Measurements from ENCODE around the gene MAFG.
"Not testable (repeated sequence)": the region's sequence is repeated elsewhere in the genome, so short reads cannot be mapped to it uniquely, and the experiment has no call there.

MAFG gene

DNA sequence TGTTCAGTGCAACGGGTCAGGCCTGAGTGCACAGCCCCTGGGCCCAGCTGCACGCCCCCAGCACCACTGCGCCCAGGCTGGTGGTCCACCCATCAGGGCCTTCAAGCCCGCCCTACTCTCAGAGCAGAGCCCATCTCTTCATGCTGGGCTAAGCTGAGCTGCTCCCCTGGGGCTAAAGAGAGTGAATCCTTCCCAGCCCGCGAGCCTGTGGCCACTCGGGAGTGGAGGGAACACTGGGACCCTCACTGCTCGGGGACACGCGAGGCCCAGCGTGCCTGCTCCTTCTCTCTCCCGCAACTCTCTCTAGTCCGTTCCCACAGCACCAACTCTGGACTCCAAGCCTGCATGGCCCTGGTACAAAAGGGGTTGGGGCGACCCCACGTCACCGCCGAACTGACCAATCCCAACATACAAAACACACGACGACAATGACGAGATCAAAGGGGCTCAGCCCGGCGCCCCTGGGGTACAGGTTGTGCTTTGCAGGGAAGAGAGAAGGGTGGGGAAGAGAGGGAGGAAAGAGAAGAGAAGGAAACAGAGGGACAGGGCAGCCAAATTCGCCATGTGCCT lies 5.5 kb downstream of the MAFG start:
- DNase-seq: no peak

GRCh38 chr17:81921537-81921862 lies 6.0 kb downstream of the MAFG start:
- DNase-seq: no peak

DNA sequence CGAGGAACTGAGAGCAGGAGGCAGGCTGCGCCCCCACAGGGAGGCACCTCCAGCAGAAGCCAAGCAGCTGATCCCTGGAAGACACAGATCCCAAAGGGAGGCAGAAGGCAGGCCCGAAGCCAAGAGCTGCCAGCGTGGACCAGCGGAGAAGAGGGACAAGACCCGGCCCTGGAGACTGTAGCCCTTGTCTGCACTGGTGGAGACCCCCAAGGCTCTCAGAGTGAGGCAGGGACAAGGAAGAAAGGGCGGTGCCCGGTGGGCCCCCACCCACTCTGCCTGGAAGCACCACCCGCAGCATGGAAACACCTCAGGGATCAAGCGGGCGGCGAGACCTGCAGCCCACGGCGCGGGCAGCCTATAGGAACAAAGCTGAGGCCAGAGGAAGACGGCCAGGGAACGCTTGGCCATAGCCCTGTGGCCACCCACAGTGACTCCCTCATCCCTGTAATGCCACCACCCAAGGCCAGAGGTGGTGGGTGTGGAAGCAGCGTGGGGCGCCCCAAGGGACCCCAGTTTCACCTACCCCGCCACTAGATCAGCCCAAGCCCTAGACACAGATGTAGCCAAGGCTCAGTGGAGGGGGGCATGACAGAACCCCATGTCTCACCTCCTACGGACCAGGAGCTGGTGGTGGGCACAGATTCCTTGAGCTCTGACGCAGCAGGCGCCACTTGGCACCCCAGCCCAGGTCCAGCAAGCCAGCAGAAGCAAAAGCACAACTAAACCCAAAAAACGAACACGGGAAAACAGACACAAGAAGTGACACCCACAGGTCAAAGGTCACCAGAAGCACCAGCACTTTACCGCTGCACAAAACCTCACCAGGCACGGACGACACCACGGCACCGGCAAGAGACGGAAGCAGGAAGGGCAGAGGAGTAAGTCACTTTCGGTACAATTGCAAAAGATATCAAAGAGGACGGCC lies 6.7 kb downstream of the MAFG start:
- DNase-seq: no peak

DNA sequence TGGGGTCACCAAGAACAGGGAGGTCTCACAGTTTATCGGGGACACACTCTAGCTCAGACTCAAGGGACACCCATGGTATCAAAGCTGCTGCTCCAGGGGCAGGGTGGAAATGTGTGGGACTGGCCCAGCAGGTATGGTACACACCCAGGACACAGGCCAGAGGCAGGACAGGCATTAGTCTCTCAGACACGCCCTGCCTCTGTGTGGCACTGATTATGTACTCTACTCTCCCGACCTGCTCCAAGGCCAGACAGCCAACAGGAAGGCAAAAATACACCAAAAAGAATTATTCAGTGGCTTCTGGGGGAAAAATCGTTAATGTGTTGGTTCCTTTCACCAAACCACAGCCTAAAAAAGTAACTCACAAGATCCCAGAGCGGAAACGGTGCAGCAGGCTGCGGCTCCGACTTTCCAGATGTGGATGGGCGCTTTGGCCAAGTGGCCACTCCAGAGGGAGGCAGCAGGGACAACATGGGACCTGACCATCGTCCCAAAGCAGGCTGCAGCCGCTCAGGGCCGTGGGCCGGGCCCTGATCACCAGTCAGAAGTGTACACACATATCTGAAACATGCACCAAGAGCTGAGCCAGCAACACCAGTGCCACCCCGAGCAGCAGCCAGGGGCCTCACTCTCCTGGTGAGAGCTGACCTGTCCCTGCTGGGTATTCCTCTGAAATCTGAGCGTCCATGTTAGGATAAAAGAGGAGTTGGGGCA lies 8.5 kb downstream of the MAFG start:
- DNase-seq: no peak

GRCh38 chr17:81918333-81918669 lies 9.2 kb downstream of the MAFG start:
- not testable (repeated sequence) for DNase-seq

- DNase-seq: peak; percentile 93
These were observed 9.8 kb downstream of the MAFG start, which contains the start of gene SIRT7 for GRCh38 chr17:81917565-81918332. TSS of gene SIRT7 (minus strand) at chr17:81918176. CDS start at chr17:81918131, 45 bp downstream.

DNA sequence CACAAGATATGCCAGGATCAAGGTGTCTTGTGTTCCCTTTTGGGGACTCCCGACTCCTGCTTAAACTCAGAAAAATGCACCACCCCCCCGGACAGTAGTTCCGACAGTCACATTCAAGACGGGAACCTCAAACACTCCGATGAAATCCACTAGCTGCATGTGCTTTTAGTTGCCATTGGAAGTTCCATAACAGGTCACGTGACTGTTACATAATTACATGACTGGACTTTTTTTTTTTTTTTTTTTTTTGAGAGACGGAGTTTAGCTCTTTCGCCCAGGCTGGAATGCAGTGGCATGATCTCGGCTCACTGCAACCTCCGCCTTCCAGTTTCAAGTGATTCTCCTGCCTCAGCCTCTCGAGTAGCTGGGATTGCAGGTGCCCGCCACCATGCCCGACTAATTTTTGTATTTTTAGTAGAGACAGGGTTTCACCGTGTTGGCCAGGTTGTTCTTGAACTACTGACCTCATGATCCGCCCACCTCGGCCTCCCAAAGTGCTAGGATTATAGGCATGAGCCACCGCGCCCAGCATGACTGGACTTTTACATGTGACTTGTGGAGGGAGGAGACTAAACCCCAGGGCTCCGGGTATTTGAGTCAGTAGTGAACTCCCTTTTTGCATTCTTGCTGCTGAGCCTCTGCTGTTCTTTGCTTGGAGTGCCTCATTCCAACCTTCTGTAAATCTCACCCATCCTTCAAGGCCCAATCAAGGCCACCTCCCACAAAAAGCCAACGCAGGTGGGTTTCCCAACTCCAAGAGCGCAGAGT lies 11.1 kb downstream of the MAFG start:
- no peak for DNase-seq

DNA sequence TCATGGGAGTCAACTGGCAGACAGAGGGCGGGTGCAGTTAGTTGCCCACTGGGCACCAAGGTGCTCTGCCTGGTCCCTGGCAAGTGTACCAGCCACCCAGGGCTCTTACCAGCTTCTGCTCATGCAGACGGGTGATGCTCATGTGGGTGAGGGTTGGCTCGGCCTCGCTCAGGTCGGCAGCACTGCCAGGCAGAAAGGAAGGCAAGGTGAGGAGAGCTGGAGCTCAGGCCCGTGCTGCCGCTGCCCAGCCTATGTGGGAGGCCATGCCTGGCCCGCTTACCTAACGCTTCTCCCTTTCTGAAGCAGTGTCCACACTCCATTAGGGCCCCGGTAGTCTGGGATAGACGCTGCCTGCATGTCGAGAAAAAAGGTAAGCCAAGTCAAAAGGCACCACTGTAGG lies 12.2 kb downstream of the MAFG start:
- DNase-seq: no peak

DNA sequence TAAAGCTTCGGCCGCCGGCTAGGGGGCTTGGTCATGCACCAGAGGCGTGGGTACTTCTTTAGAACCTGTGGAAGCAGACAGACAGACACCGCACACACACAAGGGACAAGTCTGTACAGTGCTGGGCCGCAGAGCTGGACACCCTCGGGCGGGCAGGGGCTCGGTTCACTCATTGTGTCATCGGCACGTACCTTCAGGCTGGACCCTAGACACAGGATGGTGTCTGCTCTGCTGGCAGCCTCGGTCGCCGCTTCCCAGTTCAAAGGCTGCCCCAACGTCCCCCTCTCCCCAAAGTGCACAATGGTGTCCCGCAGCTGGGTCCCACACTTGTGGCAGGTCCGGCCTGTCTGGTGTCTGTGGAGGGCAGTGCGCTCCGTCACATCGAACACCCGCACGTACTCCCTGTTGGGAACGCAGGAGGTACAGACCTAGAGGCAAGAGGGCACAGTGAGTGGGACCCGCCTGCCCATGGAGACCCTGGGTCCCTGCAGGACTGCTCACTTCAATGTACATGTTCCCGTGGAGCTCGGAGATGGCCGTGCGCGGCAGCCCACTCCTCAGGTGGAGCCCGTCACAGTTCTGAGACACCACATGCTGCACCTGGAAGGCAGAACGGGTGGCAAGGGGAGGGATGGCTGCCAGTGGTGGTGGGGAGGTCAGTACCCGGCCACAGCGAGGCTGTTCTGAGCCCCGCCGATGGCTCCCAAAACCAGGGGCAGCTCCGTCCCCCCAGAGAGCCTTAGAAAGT lies 13.3 kb downstream of the MAFG start:
- DNase-seq: no peak

DNA sequence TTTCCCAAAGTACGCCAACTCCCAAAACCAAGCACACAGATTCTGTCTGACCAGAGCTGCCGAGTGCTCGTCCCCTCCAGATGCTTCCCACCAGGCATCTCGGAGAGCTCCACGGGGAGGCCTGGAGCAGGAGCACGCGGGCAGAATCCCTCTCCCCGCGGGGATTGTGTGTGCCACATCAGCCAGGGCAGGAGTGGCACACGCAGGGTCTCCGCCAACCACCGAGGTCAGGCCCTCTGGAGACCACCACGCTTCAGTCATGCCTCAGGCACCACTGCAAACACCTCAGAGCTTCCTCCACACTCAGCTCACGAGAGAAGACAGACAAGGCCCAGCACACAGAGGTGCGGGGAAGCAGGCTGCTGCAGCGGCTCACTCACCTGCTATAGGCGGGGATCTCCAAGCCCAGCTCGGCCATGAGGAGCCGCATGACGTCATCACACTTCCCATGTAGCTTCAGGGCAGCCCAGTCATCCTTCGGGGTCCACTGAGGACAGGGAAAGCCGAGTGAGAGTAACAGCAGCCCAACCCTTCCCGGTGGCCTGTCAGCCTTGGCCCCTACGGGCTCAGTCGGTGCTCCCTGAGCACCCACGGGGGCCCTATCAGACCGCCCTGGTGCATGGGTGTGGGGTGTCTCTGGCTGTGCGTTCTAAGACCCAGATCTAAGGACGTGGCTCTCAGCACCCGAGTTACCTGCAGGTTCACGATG lies 14.0 kb downstream of the MAFG start:
- no peak for DNase-seq

DNA sequence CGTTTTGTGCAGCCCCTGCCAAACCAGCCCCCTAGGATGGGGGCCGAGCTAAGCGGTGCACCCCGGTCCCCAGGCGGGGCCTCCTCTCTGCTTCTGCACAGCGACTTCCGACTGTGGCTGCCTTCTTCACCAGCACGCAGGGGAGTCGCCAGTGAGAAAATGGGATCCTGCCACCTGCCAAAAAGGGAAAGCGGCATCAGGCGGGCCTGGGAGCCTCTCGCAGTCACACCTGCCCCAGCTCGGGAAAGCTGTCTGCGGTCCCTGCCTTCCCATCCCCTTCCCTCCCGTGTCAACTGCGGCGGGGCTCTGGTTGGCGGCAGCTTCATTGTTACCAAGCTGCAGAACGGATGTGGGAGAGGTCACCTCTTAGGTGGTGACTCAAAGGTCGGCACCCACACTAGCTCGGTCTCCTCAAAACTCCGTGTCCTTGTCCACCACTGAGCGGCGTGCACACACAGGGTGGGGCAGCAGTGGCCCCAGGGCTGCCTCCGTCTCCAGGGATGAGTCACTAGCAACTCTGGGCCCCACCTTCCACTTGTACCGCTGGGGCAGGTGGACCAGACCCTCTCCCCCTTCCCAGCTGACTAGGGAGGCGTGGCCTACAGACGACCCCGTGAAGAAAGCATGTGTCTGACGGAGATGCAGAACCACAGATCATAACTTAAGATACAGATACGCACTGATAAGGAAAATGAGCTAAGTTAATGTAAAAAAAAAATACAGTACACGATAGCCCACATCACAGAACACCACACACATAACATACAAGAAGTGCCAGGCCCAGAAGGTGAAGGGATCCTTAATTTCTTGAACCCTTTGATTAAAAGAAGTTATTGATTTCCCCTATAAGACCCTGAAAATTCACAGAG lies 14.9 kb downstream of the MAFG start:
- DNase-seq: peak; percentile 81

GRCh38 chr17:81911969-81912368 lies 15.6 kb downstream of the MAFG start:
- DNase-seq: no peak

DNA sequence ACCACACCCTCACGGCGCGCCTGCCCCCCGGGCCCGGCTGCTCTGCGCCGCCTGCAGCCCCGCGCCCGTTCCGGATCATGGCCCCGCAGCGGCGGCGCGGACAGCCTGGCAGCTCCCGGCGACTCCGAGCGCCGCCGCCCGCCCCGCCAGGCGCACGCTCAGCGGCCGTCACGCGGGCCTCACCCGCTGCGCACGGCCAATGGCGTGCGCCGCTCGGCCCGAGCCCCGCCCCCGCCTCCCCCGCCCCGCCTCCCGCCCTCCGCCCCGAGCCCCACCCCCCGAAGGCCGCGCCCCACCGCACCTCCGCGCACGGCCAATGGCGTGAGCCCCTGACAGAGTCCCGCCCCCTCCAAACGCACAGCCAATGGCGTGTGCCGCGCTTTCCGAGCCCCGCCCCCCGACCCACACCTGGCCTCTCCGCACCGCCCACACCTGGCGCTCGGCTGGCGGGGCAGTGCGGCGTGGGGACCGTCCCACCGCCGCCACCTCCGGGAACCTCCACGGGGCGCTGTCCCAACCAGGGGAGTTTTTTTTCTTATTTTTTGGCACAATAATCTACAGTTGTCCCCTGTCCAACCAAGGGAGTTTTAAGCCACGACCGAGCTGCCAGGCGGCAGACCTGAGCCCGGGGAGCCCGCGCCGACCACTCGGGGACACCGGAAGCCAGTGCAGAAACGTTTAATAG lies 16.1 kb downstream of the MAFG start, which contains the start of gene PCYT2:
Gene PCYT2 (minus strand): TSS at position 123 of the 685 bp plus-strand sequence. CDS start 44 bp downstream, at position 79.
- DNase-seq: peak; percentile 98

DNA sequence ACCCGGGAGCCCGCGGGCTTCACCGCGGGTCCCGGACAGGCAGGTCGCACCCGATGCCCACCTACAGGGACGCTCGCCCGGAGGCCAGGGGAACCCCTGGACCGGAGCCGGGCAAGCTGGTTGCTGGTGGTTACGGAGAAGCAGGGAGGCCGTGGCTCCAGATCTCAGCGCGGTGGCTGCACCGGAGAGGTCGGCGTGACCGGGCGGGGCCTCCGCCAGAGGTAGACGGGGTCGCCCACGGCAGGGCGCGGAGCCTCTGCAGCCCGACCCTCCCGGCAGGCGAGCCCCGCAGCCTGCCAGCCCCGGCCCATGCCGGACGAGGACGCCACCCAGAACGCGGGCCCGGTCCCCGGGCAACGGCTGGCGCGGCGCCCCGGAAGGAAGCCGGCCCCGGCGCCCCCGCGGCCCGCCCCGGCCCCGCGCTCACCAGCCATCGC lies 16.7 kb downstream of the MAFG start:
- DNase-seq: no peak

DNA sequence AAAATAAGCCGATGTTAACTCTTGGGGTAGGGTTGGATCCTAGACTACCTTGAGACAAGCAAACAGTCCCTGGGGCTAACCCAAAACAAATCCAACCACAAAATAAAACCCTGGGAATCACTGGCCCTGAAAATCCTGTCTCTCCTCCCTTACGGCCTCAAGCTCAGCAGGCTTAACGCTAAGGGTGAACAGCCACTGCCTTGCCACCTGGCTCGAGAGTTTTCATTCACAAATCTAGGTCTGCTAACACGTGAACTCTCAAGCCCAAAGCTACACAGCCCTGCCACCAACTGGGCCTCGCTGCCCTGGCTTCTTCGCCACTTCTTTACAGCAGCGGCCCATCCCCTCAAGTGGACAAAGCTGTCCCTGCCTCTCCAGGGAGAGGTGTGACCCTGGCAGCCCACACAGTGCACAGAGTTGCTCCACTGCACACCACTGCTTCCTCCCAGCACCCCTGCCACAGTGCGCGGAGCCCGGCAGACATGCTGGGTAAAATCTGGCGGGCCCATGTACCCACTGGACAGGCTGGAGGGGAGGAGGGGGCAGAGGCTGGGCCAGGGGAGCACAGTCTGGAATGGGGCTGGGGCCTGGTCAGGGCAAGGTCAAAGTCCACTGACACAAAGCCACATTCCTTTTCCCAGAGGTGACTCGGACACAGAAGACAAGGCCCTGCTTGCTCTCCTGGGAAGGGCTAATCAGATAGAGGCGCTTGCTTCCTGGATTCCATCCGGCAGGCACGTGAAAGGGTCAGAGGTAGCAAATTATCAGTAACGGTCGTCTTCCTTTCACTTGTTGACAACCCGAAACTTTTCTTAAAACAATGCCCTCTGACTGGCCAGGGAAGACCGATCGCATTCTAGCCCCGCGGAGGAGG lies 17.3 kb downstream of the MAFG start:
- DNase-seq: peak; percentile 82

- DNase-seq: no peak
These were observed 18.3 kb downstream of the MAFG start for GRCh38 chr17:81909231-81909630.

DNA sequence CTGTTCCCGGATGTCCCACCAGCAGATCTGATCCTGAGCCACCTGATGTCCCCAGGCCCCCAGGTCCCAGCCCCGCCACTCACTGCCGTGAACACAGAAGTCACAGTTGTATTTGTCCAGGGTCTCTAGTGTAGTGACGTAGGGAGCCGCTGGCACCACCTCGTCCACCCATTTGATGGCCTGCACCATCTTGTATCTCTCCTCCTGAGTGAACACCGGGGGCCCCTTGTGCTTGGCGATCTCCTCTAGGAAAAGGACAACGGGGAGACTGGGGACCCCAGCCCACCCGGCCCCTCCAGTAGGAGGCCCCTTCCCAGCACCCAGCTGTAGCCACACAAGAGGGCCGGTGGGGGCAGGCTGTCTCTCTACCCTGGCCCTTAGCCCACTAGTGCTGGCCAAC lies 18.7 kb downstream of the MAFG start:
- no peak for DNase-seq
